OCI-LY3 (cell line): Measurements from ENCODE around the gene FRMD4A.

ENCODE experiments used
- H2AFZ ChIP-seq: fragments of 200-600, 300-600 bp; shearing (Covaris generic); 2 replicates; pipeline ENCODE4 v1.6.0; 2014; ENCODE audit warnings: antibody characterized with exemption, low read depth, low read length
- H3K27ac ChIP-seq: fragments of 200-600, 300-600 bp; sonication (generic); 2 replicates; pipeline ENCODE4 v1.5.1; 2014; ENCODE audit warnings: mild to moderate bottlenecking, low read length, moderate library complexity, mixed read lengths
- H3K27me3 ChIP-seq: fragments of 200-600, 300-600 bp; sonication (generic); 2 replicates; pipeline ENCODE4 v1.6.1; 2014; ENCODE audit warnings: low read depth, low read length, mixed read lengths
- H3K36me3 ChIP-seq: fragments of 200-600, 300-600 bp; sonication (generic); replicated peaks from 2 replicates; pipeline ENCODE3; 2014; ENCODE audit warnings: low read depth, low read length, mixed read lengths
- H3K4me1 ChIP-seq: fragments of 300-600, 200-600 bp; sonication (generic); 2 replicates; pipeline ENCODE4 v1.6.1; 2014; ENCODE audit warnings: low read length, mixed read lengths
- H3K4me2 ChIP-seq: fragments of 200-600, 300-600 bp; sonication (generic); 2 replicates; pipeline ENCODE4 v1.6.1; 2014; ENCODE audit warnings: low read length, mixed read lengths
- H3K4me3 ChIP-seq: fragments of 300-600, 200-600 bp; sonication (generic); 2 replicates; pipeline ENCODE4 v1.5.1; 2014; ENCODE audit warnings: antibody characterized with exemption, mild to moderate bottlenecking, low read length, moderate library complexity
- H3K79me2 ChIP-seq: fragments of 300-600, 200-600 bp; shearing (Covaris generic); 2 replicates; pipeline ENCODE4 v1.6.1; 2014; ENCODE audit warnings: mild to moderate bottlenecking, low read length, mixed read lengths
- H3K9ac ChIP-seq: fragments of 300-600, 200-600 bp; shearing (Covaris generic); 2 replicates; pipeline ENCODE4 v1.6.0; 2014; ENCODE audit warnings: mild to moderate bottlenecking, low read length, moderate library complexity
- H3K9me3 ChIP-seq: fragments of 200-600, 300-600 bp; shearing (Covaris generic); 2 replicates; pipeline ENCODE4 v1.6.1; 2014; ENCODE audit warnings: low read length, mixed read lengths; ENCODE audit not compliant: insufficient read depth
- H4K20me1 ChIP-seq: fragments of 200-600, 300-600 bp; sonication (generic); 2 replicates; pipeline ENCODE4 v1.6.1; 2016; ENCODE audit warnings: low read length, mixed read lengths; ENCODE audit not compliant: insufficient read depth
- CTCF ChIP-seq: fragments of 200-600, 300-600 bp; sonication (generic); IDR thresholded peaks from 2 replicates; pipeline ENCODE4 v1.5.1; 2014; ENCODE audit warnings: antibody characterized with exemption, low read length, low read depth
- EZH2phosphoT487 ChIP-seq: fragments of 200-600 bp; shearing (Covaris generic); IDR thresholded peaks from 2 replicates; pipeline ENCODE4 v1.6.1; 2018; ENCODE audit warnings: antibody characterized with exemption, mixed run types, low read depth

FRMD4A gene

GRCh38 chr10:13845897-13846296 lies 484.8 kb downstream of the FRMD4A start:
- H2AFZ ChIP-seq, result no peak overlapping the region
- no peaks in the 10 kb centered on the region for H3K36me3 ChIP-seq
- H3K4me3 ChIP-seq, result no peak overlapping the region
- H3K9ac ChIP-seq, result no peak overlapping the region
- TF ChIP-seq EZH2phosphoT487, result no peak
- no peak for TF ChIP-seq CTCF
- no peaks in the 10 kb centered on the region for H3K4me1 ChIP-seq
- no peaks in the 10 kb centered on the region for H3K79me2 ChIP-seq
- no peaks in the 10 kb centered on the region for H4K20me1 ChIP-seq
- H3K27ac ChIP-seq, result no peak overlapping the region
- peaks cover 18% of the 10 kb centered on the region for H3K27me3 ChIP-seq
- H3K4me2 ChIP-seq, result no peak overlapping the region
- no peaks in the 10 kb centered on the region for H3K9me3 ChIP-seq

DNA sequence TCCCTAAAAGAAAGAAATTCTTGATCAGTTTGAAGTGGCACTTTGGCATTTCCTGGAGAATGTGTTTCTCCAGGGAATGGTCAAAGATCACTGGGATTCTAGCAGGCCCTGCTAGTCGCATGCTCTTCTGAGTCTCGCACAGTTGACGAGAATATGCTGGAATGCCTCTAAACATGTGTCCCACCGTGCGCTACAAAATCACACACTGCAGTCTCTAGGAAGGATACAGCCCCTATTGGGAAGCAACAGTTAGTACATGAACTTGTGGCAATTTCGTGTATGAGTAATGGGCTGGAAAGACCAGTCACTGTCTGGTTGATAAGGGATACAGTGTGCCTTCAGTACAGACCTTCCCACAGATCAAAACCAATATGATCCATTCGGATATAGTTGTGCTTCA lies 486.1 kb downstream of the FRMD4A start:
- Histone ChIP-seq H3K4me3 (no peak overlapping the region), H3K36me3 (no peaks in the 10 kb centered on the region), H3K9me3 (no peaks in the 10 kb centered on the region), H3K27ac (no peak overlapping the region), H3K79me2 (no peaks in the 10 kb centered on the region), H4K20me1 (no peaks in the 10 kb centered on the region), H3K9ac (no peak overlapping the region), H3K4me1 (no peaks in the 10 kb centered on the region), H2AFZ (no peak overlapping the region), H3K4me2 (no peak overlapping the region), H3K27me3 (peaks cover 18% of the 10 kb centered on the region)
- TF ChIP-seq CTCF (no peak), EZH2phosphoT487 (no peak)

- Histone ChIP-seq H3K9ac (no peak overlapping the region), H3K27ac (no peak overlapping the region), H3K4me3 (no peak overlapping the region), H3K79me2 (no peaks in the 10 kb centered on the region), H2AFZ (no peak overlapping the region), H3K27me3 (0 out of 2 replicates have a peak, but pooled peaks cover 3% of the 10 kb centered on the region), H3K4me2 (no peak overlapping the region), H3K36me3 (no peaks in the 10 kb centered on the region), H3K9me3 (no peaks in the 10 kb centered on the region), H3K4me1 (no peaks in the 10 kb centered on the region), H4K20me1 (no peaks in the 10 kb centered on the region)
- TF ChIP-seq CTCF, result no peak
- no peak for TF ChIP-seq EZH2phosphoT487
Observed at GRCh38 chr10:13842117-13842516, 488.6 kb downstream of the FRMD4A start.

GRCh38 chr10:13840036-13840435 lies 490.7 kb downstream of the FRMD4A start:
- Histone ChIP-seq H3K4me1 (peaks cover under 1% of the 10 kb centered on the region), H3K36me3 (no peaks in the 10 kb centered on the region), H4K20me1 (no peaks in the 10 kb centered on the region), H3K9ac (no peak overlapping the region), H3K4me2 (no peak overlapping the region), H3K27ac (no peak overlapping the region), H3K27me3 (no peaks in the 10 kb centered on the region), H3K4me3 (no peak overlapping the region), H3K9me3 (no peaks in the 10 kb centered on the region), H3K79me2 (no peaks in the 10 kb centered on the region), H2AFZ (no peak overlapping the region)
- TF ChIP-seq CTCF (no peak), EZH2phosphoT487 (no peak)
